OCI-M1 (cell line): ENCODE data around the gene TEX53.

Source experiments
- DNase-seq: peaks from one replicate; lab custom pipeline; 2025; lab: John Stamatoyannopoulos, UW

TEX53 gene

DNA sequence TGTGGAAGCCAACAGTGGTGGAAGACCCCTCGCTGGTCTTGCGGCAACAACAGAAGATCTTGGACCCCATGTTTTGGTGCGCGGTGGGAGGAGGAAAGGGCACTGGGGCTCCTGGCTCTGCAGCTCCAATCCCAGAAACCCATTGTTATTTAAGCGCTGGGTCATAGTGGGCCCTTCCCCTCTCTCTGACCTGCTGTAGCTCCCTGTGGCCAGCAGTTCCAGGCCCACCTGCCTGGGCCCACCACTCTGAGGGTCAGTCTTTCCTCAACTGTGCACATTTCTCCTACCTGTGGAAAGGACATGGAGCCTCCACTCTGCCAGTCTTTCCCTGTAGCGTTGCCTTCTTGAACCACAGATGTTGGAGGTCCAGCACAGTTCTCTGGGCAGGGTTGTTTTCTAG is at the start of gene TEX53:
Gene TEX53 (minus strand): TSS at position 101 of the 400 bp plus-strand sequence. CDS start 31 bp downstream, at position 70.
- DNase-seq = no peak

DNA sequence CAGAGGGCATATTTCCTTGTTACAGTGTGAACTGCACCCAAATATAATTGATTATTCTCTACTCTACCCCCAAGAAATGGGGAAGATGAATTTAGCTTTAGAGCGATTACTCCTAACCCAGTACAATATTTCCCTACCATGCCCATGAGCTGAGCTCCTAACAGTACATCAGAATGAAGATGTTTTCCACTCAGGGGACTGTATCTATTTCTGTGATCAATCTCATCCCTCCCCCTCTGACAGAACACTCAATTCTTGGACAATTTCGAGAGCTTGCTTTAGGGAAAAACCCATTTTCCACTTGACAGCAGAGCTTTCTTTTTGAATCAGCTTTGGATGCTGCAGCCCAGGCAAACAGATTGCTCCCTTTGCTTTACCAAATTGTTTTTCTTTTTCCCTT is 49.1 kb upstream of the TEX53 start:
- DNase-seq = no peak

DNA sequence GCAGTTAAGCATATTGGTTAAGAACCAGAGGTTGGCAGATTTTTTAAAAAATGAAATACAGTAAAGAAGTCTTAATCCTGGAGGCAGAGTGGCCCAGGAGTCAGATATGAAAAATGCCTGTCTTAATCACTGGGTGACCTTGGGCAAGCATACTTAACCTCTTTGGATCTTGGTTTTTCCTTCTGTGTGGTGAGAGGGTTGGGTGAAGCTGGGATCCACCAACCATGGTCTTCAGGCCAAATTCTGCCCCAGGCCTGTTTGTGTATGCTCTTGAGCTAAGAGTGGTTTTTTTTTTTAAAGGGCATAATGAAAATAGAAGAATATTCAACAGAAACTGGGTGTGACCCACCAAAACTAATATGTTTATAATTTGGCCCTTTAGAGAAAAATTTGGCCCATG is 44.4 kb upstream of the TEX53 start:
- DNase-seq = no peak

GRCh38 chr9:114697951-114698351 is 40.3 kb upstream of the TEX53 start:
- DNase-seq = no peak

DNA sequence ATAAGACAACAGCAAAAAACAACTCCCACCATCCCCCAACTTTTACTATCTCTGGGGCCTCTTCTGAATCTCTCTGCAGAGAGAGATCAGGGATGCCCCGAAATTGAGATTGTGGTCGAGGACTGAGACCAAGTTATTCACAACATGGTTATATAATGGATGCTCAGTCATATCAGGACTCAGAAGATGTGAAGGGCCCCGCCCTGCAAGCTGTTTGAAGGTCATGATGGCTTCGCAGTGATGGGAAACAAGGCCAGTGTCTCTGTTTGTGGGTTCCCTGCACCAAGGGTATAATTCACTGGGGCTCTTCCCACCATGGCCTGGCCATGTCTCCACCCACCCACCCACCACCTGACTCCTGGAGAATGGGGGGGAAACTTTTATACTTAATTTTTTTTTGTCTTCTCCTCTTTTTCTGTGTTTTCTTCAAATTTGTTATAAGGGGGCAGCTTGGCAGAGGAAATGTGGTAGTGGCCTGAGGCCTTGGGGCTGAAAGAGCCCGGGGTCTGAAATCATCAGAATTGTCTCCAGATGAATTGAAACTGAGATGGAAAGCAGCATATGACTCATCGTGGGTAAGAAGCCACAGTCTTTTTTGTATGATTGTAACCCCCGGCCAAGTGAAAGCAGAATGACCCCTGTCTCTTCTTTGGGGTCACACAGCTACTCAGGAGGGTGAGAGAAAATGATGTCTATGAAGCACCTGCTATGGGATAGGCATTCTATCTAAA is 39.4 kb upstream of the TEX53 start:
- DNase-seq = no peak

- DNase-seq = no peak
Measured at GRCh38 chr9:114695948-114696347, 38.3 kb upstream of the TEX53 start.

DNA sequence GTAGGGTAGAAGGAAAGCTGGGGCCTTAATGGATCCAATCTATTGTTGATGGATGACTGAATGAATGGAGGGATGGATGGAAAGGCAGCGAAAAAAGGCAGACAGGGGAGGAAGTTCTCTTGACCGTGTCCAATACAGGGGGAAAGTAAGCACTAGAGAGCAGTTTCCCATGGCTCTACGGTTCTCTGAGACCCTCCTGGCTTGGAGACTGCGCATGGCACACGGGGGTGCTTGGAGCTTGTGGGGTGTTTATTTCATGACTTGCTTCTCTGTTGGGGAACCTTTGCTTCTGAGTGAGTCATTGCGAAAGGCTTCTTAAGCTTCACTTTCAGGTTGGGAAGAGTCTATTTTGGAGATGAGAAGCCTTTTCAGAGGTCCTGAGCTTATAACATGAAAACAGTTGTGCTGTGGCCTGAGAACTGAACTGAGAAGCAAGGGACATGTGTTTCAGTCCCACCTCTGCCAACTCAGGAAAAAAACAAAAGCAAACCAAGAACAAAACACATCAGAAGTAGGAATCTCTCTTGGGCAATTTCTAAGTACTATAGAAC is 37.2 kb upstream of the TEX53 start:
- DNase-seq = no peak

DNA sequence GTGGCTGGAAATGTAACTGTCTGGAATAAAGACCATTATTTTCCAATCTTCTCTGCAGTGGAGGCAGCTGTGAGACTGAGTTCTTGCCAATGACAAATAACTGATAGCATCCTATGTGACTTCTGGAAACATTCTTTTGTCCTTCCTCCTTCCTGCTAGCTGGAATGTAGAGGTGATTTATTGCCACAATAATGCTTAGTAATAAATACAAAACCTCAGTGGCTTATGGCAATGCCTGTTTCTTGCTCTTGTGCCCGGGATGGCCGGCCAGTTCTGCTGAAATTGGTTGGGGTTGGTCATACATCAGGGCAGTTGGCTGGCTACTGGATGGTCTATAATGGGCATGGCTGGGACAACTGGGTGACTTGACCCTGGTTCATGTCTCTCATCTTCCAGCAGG is 36.5 kb upstream of the TEX53 start:
- DNase-seq = no peak

- DNase-seq = no peak
Measured at GRCh38 chr9:114693248-114693855, 35.7 kb upstream of the TEX53 start.

- no peak for DNase-seq
Measured at GRCh38 chr9:114691956-114692295, 34.3 kb upstream of the TEX53 start.

GRCh38 chr9:114691046-114691955 is 33.7 kb upstream of the TEX53 start:
- DNase-seq = no peak

GRCh38 chr9:114690308-114690707 is 32.7 kb upstream of the TEX53 start:
- DNase-seq = no peak

GRCh38 chr9:114689813-114690212 is 32.2 kb upstream of the TEX53 start:
- no peak for DNase-seq

- no peak for DNase-seq
Measured at GRCh38 chr9:114688909-114689610, 31.5 kb upstream of the TEX53 start.

DNA sequence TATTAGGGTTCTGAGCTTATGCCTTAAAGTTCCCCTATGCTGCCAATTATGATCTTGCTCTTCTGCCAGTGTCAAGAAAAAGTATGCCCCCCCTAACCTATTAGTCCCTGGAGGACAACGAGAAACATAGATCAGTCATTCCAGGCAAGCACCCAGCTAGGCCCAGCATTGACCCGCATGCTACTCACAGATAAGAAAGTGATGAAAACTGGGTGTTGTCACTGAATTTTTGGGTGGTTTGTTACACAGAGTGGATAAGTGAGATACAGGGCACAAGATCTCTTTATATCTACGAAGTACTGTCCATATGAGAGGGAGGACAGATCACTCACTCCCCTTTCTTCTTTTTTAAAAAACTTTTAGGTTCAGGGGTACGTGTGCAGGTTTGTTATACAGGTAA is 30.8 kb upstream of the TEX53 start:
- no peak for DNase-seq

DNA sequence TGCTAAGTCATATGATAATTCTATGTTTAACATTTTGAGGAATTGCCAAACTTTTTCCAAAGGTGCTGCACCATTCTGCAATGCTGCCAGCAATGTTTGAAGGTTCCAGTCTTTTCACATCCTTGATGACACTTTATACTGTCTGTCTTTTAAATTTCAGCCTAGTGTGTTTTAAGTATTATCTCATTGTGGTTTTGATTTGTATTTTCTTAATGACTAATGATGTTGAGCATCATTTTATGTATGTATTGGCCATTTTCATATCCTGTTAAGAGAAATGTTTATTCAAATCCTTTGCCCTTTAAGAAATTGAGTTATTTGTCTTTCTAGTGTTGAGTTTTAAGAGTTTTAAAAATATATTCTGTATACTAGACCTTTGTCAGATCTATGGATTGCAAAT is 29.4 kb upstream of the TEX53 start:
- DNase-seq = no peak

DNA sequence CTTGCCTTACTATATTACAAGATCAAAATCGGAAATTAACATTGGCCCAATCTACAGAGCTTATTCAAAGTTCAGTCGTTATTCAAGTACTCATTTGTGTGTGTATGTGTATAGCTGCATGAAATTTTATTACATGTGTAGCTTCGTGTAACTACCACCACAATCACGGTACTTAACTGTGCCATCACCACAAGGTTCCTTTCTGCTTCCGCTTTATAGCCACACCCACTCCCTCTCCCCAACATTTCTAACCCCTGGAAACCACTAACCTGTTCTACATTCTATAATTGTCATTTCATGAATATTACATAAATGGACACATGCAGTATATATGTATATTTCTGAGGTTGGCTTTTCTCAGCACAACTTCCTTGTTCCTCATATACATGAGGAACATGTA is 28.3 kb upstream of the TEX53 start:
- DNase-seq = no peak

- no peak for DNase-seq
Measured at GRCh38 chr9:114684036-114684435, 26.4 kb upstream of the TEX53 start.

GRCh38 chr9:114682846-114683245 is 25.2 kb upstream of the TEX53 start:
- DNase-seq = no peak

DNA sequence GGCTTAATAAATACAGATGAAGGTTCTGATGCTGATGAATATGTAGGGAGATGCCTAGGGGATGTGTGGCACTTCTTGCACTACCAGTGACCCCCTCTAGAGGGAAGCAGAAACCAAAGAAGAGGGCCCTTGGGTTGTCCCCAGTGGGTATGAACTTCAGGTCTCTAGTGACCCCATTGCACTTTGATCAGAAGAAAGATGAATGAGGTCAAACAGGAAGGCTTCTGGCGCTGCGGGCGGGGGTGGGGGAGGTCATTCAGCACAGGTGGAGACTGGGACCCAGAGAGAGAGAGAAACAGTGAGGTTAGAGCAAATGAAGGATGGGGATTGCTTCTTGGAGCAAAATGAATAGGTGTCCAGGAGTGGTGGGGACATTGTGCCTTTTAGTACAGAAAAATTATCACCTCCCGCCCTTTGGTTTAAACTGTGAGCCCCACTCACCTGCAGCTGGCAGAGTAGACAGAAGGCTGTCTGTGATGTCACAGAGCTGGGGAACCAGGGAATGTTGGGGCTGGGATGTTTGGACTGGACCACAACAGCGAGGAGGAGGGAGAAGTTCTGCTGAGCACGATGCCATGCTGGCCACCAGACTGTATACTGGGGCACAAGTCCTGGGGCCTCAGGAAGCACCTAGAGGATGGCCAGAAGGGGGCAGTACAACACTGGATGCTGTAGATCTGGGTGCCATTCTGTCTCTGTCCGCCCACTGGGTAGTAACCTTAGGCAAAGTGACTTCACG is 24.2 kb upstream of the TEX53 start, which contains the start of gene TEX48:
Gene TEX48 (minus strand): TSS at position 599 of the 739 bp plus-strand sequence. CDS start 10,469 bp downstream, outside the sequence.
- DNase-seq = peak; percentile 62
